Measurements from ENCODE around the gene ME1.
A peak's percentile ranks its signal among the peaks of the same experiment; 100 is the strongest.

The ME1 gene

DNA sequence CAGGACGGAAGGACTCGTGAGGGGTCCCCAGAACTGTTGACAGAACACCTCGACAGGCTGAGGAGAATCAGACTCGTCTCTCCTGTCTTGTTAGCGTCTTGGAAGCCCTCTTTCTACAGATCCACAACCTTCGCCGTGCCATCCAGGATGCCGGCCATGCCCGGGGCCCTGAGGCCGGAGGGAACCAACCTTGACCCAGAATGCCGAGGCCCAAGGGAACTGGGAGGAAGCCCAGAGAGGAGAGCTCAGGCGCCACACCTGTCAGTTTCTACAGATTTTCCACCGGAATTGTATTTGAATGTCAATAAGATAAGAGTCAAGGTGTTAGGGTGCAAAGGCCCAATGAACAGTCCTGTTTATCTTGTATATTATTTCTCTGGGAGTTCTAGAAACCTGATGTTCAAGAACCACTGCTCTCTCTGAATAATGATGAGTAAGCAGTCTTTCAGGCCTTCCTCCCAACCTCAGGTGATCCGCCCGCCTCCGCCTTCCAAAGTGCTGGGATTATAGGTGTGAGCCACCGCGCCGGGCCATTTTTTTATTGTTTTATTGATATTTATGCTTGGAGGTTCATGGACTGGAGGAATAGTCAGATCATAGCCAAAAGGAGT, 799 bp upstream of the ME1 start:
- Histone ChIP-seq H3K9me3 (ENCODE audit: control insufficient read depth in 1 of 2, low read length in 2 of 2) (no peaks in the 10 kb centered on the region), H3K27me3 (ENCODE audit: low read depth, low read length) (no peaks in the 10 kb centered on the region), H3K27ac (ENCODE audit: low read length) (peak overlapping the region; percentile 39), H3K4me3 (ENCODE audit: low read depth in 1 of 2, low read length in 2 of 2) (peak overlapping the region; percentile 53 to 82), H3K36me3 (ENCODE audit: control insufficient read depth in 1 of 2, insufficient read depth in 2 of 2, low read length in 2 of 2) (no peaks in the 10 kb centered on the region), H3K4me1 (ENCODE audit: control insufficient read depth in 1 of 2, insufficient read depth in 2 of 2, low read length in 2 of 2) (peaks cover 0 to 6% of the 10 kb centered on the region in 2 donors)

DNA sequence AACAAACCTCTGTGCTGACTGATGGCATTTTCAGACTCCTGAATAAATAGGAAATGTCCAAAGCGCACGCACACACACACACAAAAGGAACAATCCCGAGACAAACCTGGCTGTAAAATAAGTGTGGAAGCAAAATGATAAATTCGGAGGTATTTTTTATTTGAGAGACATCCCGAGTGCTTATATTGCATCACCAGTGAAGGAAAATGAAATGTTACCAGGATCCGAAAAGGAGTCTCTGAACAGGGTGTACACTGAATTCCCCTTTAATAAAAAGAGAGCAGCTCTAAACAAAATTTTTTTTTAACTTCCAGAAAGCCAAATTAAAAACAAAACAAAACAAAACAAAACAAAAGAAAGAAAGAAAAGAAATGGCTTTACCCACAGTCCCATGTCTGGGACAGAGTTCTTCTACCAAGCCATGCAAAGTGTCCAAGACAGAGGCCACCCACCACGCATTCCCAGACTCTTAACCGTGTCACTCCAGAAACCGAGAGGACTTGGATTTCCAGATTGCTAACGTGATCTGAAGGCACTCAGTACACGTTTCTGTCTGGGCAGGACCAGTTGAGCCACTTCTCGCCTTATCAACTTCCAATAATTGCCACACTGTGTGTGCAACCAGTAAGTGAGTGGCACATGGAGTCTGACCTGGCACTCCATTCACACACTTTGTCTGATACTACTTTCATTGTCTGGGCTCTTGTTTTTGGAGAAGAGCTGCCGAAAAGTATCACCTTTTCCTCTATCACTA, 817 bp downstream of the ME1 start:
- H3K4me1 ChIP-seq (ENCODE audit: control insufficient read depth in 1 of 2, insufficient read depth in 2 of 2, low read length in 2 of 2) = peaks cover 0 to 6% of the 10 kb centered on the region in 2 donors
- no peaks in the 10 kb centered on the region for H3K27me3 ChIP-seq (ENCODE audit: low read depth, low read length)
- peak overlapping the region; percentile 82 to 86 for H3K4me3 ChIP-seq (ENCODE audit: low read depth in 1 of 2, low read length in 2 of 2)
- no peaks in the 10 kb centered on the region for H3K36me3 ChIP-seq (ENCODE audit: control insufficient read depth in 1 of 2, insufficient read depth in 2 of 2, low read length in 2 of 2)
- H3K27ac ChIP-seq (ENCODE audit: low read length) = peak overlapping the region; percentile 75
- H3K9me3 ChIP-seq (ENCODE audit: control insufficient read depth in 1 of 2, low read length in 2 of 2) = no peaks in the 10 kb centered on the region

DNA sequence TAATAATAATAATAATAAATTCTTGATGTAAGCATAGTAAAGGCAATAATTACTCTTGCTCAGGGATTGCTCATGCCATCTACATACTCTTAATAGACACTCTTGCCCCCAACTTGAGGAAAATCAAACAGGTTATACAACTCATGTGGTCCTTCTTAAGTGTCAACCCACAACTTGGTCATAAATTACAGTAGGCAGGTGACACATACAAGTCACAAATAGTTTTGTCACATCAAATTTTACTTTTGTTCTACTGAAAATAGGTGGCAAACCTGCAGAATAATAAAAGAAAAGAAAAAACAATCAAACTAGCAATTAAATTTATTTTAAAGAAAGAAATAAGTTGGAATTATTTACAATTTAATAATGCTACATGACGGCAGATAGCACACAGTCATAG, 1.6 kb downstream of the ME1 start:
- H3K4me1 ChIP-seq (ENCODE audit: control insufficient read depth in 1 of 2, insufficient read depth in 2 of 2, low read length in 2 of 2) = peaks cover 0 to 6% of the 10 kb centered on the region in 2 donors
- H3K9me3 ChIP-seq (ENCODE audit: control insufficient read depth in 1 of 2, low read length in 2 of 2) = peaks cover 0 to 2% of the 10 kb centered on the region in 2 donors
- H3K4me3 ChIP-seq (ENCODE audit: low read depth in 1 of 2, low read length in 2 of 2) = no peak overlapping the region
- H3K36me3 ChIP-seq (ENCODE audit: control insufficient read depth in 1 of 2, insufficient read depth in 2 of 2, low read length in 2 of 2) = no peaks in the 10 kb centered on the region
- no peaks in the 10 kb centered on the region for H3K27me3 ChIP-seq (ENCODE audit: low read depth, low read length)
- no peak overlapping the region for H3K27ac ChIP-seq (ENCODE audit: low read length)

DNA sequence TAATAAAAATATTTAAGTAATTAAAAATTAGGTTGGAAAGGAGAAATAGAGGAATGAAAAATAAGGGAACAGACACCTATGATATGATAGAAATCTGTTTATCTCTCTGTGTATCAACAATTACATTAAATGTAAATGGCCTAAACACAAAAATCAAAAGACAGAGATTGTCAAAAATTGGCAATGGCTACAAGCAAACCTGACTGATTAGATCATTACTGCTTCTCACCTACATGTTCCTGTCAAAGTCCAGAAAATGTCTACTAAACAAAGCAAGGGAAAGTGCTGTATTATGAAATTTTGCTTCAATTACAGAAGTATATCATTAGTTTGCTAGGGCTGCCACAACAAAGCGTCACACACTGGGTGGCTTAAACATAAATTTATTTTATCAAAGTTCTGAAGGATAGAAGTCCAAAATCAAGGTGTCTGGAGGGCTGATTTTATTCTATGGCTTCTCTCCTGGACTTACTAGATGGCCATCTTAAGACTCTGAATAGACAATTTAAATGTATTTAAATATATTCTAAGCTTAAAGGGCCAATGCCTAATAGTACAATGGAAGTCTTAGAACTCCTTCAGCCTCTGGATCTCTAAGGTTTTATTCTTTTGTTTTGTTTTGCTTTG, 6.3 kb downstream of the ME1 start:
- Histone ChIP-seq H3K27me3 (ENCODE audit: low read depth, low read length) (no peaks in the 10 kb centered on the region), H3K27ac (ENCODE audit: low read length) (no peak overlapping the region), H3K36me3 (ENCODE audit: control insufficient read depth in 1 of 2, insufficient read depth in 2 of 2, low read length in 2 of 2) (no peaks in the 10 kb centered on the region), H3K4me3 (ENCODE audit: low read depth in 1 of 2, low read length in 2 of 2) (no peak overlapping the region), H3K9me3 (ENCODE audit: control insufficient read depth in 1 of 2, low read length in 2 of 2) (peaks cover 0 to 2% of the 10 kb centered on the region in 2 donors), H3K4me1 (ENCODE audit: control insufficient read depth in 1 of 2, insufficient read depth in 2 of 2, low read length in 2 of 2) (no peaks in the 10 kb centered on the region)

DNA sequence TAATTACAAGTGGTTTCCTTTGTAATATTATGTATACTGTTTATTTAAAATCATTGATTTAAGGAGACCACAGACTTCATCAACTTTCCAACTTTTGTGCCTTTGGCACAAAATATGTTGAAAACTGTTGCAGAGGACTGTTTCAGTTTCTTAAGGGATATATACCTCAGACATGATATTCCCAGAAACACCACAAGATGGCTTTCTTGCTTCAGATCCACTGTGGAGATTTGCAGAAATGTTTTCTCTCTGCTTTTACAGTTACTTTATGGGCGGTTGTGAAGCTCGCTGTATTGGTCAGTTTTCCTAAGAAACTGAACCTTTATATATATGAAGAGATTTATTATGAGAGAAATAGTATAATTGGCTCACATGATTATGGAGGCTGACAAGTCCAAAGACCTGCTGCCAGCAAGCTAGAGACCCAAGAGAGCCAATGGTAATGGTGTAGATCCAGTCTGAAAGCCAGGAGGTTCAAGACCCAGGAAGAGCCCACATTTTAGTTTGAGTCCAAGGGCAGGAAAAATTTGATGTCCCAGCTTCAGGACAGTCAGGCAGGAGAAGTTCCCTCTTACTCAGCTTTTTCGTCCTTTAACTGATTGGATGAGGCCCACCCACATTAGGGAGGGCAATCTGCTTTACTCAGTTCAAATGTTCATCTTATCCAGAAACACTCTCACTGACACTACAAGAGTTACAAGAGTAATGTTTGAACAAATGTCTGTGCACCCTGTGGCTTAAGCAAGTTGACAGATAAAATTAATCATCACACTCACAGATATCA, 12.8 kb downstream of the ME1 start:
- Histone ChIP-seq H3K4me3 (ENCODE audit: low read depth in 1 of 2, low read length in 2 of 2) (no peak overlapping the region), H3K27me3 (ENCODE audit: low read depth, low read length) (no peaks in the 10 kb centered on the region), H3K27ac (ENCODE audit: low read length) (no peak overlapping the region), H3K36me3 (ENCODE audit: control insufficient read depth in 1 of 2, insufficient read depth in 2 of 2, low read length in 2 of 2) (no peaks in the 10 kb centered on the region), H3K4me1 (ENCODE audit: control insufficient read depth in 1 of 2, insufficient read depth in 2 of 2, low read length in 2 of 2) (no peaks in the 10 kb centered on the region), H3K9me3 (ENCODE audit: control insufficient read depth in 1 of 2, low read length in 2 of 2) (no peaks in the 10 kb centered on the region)

DNA sequence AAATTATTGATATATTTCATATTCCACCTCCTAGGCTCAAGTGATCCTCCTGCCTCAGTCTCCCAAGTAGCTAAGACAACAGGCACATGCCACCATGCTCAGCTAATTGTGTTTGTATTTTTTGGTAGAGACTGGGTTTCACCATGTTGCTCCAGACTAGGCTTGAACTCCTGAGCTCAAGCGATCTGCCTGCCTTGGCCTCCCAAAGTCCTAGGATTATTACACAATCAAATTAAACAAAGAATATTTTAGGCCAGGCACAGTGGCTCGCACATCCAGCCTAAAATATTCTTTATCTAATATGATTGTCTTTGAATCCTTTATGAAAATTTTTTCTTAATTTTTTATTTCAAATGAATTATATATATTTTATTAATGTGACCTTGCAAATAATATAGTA, 17.8 kb downstream of the ME1 start:
- Histone ChIP-seq H3K36me3 (ENCODE audit: control insufficient read depth in 1 of 2, insufficient read depth in 2 of 2, low read length in 2 of 2) (no peaks in the 10 kb centered on the region), H3K4me1 (ENCODE audit: control insufficient read depth in 1 of 2, insufficient read depth in 2 of 2, low read length in 2 of 2) (no peaks in the 10 kb centered on the region), H3K9me3 (ENCODE audit: control insufficient read depth in 1 of 2, low read length in 2 of 2) (no peaks in the 10 kb centered on the region), H3K27me3 (ENCODE audit: low read depth, low read length) (no peaks in the 10 kb centered on the region), H3K27ac (ENCODE audit: low read length) (no peak overlapping the region), H3K4me3 (ENCODE audit: low read depth in 1 of 2, low read length in 2 of 2) (no peak overlapping the region)

DNA sequence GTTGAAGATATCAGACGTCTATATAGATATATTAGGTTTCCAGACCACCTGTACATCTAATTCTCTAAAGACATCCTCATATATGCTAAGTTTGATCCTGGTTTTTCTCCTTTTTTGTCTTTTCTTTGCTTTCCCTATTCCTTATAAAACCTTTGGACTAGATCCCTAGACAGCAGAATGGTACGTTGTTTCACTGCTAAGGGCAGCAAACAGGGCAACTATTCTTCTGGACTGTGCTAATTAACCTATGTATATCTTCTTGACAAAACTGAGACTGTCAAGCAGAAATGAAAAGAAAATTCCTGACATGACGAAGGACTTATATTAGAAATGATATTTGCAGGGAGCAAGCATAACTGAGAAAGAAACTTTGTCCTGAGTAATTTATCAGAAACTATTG, 19.1 kb downstream of the ME1 start:
- no peak overlapping the region for H3K27ac ChIP-seq (ENCODE audit: low read length)
- no peak overlapping the region for H3K4me3 ChIP-seq (ENCODE audit: low read depth in 1 of 2, low read length in 2 of 2)
- no peaks in the 10 kb centered on the region for H3K9me3 ChIP-seq (ENCODE audit: control insufficient read depth in 1 of 2, low read length in 2 of 2)
- no peaks in the 10 kb centered on the region for H3K4me1 ChIP-seq (ENCODE audit: control insufficient read depth in 1 of 2, insufficient read depth in 2 of 2, low read length in 2 of 2)
- no peaks in the 10 kb centered on the region for H3K36me3 ChIP-seq (ENCODE audit: control insufficient read depth in 1 of 2, insufficient read depth in 2 of 2, low read length in 2 of 2)
- no peaks in the 10 kb centered on the region for H3K27me3 ChIP-seq (ENCODE audit: low read depth, low read length)

DNA sequence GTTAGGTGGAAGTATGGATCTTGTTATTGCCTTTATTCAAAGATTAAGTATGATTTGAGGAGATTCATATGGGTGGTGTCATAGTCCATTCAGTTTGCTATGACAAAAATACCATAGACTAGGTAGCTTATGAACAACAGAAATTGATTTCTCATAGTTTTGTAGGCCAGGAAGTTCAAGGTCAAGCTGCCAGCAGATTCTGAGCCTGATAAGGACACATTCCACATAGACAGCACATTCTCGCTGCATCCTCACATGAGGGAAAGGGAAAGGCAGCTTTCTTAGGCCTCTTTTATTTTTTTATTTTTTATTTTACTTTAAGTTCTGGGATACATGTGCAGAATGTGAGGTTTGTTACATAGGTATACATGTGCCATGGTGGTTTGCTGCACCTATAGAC, 27.7 kb downstream of the ME1 start:
- no peak overlapping the region for H3K4me3 ChIP-seq (ENCODE audit: low read depth in 1 of 2, low read length in 2 of 2)
- no peaks in the 10 kb centered on the region for H3K9me3 ChIP-seq (ENCODE audit: control insufficient read depth in 1 of 2, low read length in 2 of 2)
- no peaks in the 10 kb centered on the region for H3K36me3 ChIP-seq (ENCODE audit: control insufficient read depth in 1 of 2, insufficient read depth in 2 of 2, low read length in 2 of 2)
- no peaks in the 10 kb centered on the region for H3K4me1 ChIP-seq (ENCODE audit: control insufficient read depth in 1 of 2, insufficient read depth in 2 of 2, low read length in 2 of 2)
- no peaks in the 10 kb centered on the region for H3K27me3 ChIP-seq (ENCODE audit: low read depth, low read length)
- no peak overlapping the region for H3K27ac ChIP-seq (ENCODE audit: low read length)

DNA sequence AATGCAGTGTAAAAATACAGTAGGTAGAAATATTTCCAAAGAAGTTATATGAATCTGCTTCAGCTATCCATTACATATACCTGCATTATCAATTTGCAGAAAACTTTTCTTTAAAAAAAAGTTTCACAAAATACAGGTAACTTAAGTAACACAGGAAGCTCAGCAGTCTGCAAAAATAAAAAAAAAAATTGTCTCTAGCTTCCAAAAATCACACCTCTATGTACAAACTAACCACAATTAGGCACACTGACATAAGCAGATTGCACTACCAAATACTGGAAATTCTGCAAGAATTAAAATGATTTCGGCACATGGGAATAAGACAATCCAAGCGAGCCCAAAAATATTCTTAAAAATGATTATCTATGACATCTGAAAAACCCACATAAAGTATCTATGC, 41.2 kb downstream of the ME1 start:
- Histone ChIP-seq H3K27me3 (ENCODE audit: low read depth, low read length) (no peaks in the 10 kb centered on the region), H3K27ac (ENCODE audit: low read length) (no peak overlapping the region), H3K4me3 (ENCODE audit: low read depth in 1 of 2, low read length in 2 of 2) (no peak overlapping the region), H3K4me1 (ENCODE audit: control insufficient read depth in 1 of 2, insufficient read depth in 2 of 2, low read length in 2 of 2) (no peaks in the 10 kb centered on the region), H3K9me3 (ENCODE audit: control insufficient read depth in 1 of 2, low read length in 2 of 2) (no peaks in the 10 kb centered on the region), H3K36me3 (ENCODE audit: control insufficient read depth in 1 of 2, insufficient read depth in 2 of 2, low read length in 2 of 2) (no peaks in the 10 kb centered on the region)

DNA sequence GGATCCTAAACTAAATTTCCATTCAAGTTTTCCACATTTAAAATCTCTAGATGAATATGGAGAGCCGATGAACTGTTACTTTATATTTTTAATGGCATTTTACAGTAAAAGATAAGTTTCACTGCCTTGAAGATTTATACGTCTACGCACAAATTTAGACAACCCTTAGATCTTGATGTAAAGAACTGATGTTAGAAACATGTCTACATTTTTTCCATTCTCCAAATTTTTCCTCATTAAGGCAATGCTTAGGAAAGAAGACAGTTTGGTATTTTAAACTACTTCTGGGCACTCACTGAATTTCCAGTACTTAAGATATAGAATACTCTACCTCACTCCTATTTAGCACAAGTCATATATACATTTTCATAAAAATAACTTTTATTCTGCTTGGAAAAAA, 45.4 kb downstream of the ME1 start:
- no peaks in the 10 kb centered on the region for H3K36me3 ChIP-seq (ENCODE audit: control insufficient read depth in 1 of 2, insufficient read depth in 2 of 2, low read length in 2 of 2)
- peaks cover 0 to 7% of the 10 kb centered on the region in 2 donors for H3K4me1 ChIP-seq (ENCODE audit: control insufficient read depth in 1 of 2, insufficient read depth in 2 of 2, low read length in 2 of 2)
- no peaks in the 10 kb centered on the region for H3K27me3 ChIP-seq (ENCODE audit: low read depth, low read length)
- no peaks in the 10 kb centered on the region for H3K9me3 ChIP-seq (ENCODE audit: control insufficient read depth in 1 of 2, low read length in 2 of 2)
- no peak overlapping the region for H3K4me3 ChIP-seq (ENCODE audit: low read depth in 1 of 2, low read length in 2 of 2)
- H3K27ac ChIP-seq (ENCODE audit: low read length) = no peak overlapping the region

DNA sequence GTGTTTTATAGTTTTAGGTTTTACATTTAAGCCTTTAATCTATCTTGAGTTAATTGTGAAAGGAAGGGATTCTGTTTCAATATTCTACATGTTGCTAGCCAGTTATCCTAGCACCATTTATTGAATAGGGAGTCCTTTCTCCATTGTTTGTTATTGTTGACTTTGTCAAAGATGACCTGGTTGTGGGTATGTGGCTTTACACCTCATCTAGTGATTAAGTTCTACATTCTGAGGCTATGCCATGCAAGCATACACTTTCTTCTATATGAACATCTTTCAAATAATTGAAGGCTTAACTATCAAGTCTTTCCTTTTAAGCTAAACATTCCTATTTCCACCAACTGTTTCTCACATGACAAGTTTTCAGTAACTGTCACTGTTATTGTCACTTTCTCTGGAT, 46.1 kb downstream of the ME1 start:
- Histone ChIP-seq H3K27me3 (ENCODE audit: low read depth, low read length) (no peaks in the 10 kb centered on the region), H3K9me3 (ENCODE audit: control insufficient read depth in 1 of 2, low read length in 2 of 2) (no peaks in the 10 kb centered on the region), H3K4me1 (ENCODE audit: control insufficient read depth in 1 of 2, insufficient read depth in 2 of 2, low read length in 2 of 2) (peaks cover 0 to 7% of the 10 kb centered on the region in 2 donors), H3K36me3 (ENCODE audit: control insufficient read depth in 1 of 2, insufficient read depth in 2 of 2, low read length in 2 of 2) (no peaks in the 10 kb centered on the region), H3K4me3 (ENCODE audit: low read depth in 1 of 2, low read length in 2 of 2) (no peak overlapping the region), H3K27ac (ENCODE audit: low read length) (no peak overlapping the region)
